ENCODE data around the gene COX20. TPM values are rescaled to one million over a fixed set of nuclear protein-coding genes. Genes with fewer than 3 reads are reported as not detected.

The COX20 gene
- total and polyA plus RNA-seq, 2 of the 13 experiments (the other 11 are each of a cell fraction or from before 2014, with no cell fraction given): 34.4 to 95.8 TPM

- TF ChIP-seq ZNF746 (CRISPR knock-in tag; IDR thresholded peaks at IDR 0.05): peak; percentile 38; the same call in 1 of the 2 replicates
- no peak for TF ChIP-seq ZSCAN22 (CRISPR knock-in tag; IDR thresholded peaks at IDR 0.05)
- TF ChIP-seq, protein P1, sequence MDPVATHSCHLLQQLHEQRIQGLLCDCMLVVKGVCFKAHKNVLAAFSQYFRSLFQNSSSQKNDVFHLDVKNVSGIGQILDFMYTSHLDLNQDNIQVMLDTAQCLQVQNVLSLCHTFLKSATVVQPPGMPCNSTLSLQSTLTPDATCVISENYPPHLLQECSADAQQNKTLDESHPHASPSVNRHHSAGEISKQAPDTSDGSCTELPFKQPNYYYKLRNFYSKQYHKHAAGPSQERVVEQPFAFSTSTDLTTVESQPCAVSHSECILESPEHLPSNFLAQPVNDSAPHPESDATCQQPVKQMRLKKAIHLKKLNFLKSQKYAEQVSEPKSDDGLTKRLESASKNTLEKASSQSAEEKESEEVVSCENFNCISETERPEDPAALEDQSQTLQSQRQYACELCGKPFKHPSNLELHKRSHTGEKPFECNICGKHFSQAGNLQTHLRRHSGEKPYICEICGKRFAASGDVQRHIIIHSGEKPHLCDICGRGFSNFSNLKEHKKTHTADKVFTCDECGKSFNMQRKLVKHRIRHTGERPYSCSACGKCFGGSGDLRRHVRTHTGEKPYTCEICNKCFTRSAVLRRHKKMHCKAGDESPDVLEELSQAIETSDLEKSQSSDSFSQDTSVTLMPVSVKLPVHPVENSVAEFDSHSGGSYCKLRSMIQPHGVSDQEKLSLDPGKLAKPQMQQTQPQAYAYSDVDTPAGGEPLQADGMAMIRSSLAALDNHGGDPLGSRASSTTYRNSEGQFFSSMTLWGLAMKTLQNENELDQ (CRISPR knock-in tag; IDR thresholded peaks at IDR 0.05; ENCODE audit: borderline replicate concordance): no peak
- no peak for TF ChIP-seq ZNF737 (CRISPR knock-in tag; IDR thresholded peaks at IDR 0.05; ENCODE audit: borderline replicate concordance)
- TF ChIP-seq ZNF121 (CRISPR knock-in tag; IDR thresholded peaks at IDR 0.05): peak; percentile 37; the same call in 1 of the 2 replicates
- TF ChIP-seq ZFP36L1 (CRISPR knock-in tag; IDR thresholded peaks at IDR 0.05): no peak
- TF ChIP-seq, protein P2, sequence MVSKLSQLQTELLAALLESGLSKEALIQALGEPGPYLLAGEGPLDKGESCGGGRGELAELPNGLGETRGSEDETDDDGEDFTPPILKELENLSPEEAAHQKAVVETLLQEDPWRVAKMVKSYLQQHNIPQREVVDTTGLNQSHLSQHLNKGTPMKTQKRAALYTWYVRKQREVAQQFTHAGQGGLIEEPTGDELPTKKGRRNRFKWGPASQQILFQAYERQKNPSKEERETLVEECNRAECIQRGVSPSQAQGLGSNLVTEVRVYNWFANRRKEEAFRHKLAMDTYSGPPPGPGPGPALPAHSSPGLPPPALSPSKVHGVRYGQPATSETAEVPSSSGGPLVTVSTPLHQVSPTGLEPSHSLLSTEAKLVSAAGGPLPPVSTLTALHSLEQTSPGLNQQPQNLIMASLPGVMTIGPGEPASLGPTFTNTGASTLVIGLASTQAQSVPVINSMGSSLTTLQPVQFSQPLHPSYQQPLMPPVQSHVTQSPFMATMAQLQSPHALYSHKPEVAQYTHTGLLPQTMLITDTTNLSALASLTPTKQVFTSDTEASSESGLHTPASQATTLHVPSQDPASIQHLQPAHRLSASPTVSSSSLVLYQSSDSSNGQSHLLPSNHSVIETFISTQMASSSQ (IDR thresholded peaks at IDR 0.05; ENCODE audit: low read depth): no peak
- TF ChIP-seq, protein P2 (CRISPR knock-in tag; IDR thresholded peaks at IDR 0.05; ENCODE audit: borderline replicate concordance): peak; percentile 47; the same call in 1 of the 2 replicates
- no peak for TF ChIP-seq ZNF576 (CRISPR knock-in tag; IDR thresholded peaks at IDR 0.05)
- no peak for TF ChIP-seq ZNF563 (CRISPR knock-in tag; IDR thresholded peaks at IDR 0.05)
- TF ChIP-seq SMAD3 (CRISPR knock-in tag; IDR thresholded peaks at IDR 0.05): peak; percentile 18; the same call in 1 of the 2 replicates
- TF ChIP-seq MATR3 (CRISPR knock-in tag; IDR thresholded peaks at IDR 0.05): no peak
- TF ChIP-seq, protein P3, sequence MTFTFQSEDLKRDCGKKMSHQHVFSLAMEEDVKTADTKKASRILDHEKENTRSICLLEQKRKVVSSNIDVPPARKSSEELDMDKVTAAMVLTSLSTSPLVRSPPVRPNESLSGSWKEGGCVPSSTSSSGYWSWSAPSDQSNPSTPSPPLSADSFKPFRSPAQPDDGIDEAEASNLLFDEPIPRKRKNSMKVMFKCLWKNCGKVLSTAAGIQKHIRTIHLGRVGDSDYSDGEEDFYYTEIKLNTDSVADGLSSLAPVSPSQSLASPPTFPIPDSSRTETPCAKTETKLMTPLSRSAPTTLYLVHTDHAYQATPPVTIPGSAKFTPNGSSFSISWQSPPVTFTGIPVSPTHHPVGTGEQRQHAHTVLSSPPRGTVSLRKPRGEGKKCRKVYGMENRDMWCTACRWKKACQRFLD (CRISPR knock-in tag; IDR thresholded peaks at IDR 0.05; ENCODE audit: borderline replicate concordance): 0 out of 2 replicates have a peak, but pooled peaks have one; percentile 25
- TF ChIP-seq, protein P4, sequence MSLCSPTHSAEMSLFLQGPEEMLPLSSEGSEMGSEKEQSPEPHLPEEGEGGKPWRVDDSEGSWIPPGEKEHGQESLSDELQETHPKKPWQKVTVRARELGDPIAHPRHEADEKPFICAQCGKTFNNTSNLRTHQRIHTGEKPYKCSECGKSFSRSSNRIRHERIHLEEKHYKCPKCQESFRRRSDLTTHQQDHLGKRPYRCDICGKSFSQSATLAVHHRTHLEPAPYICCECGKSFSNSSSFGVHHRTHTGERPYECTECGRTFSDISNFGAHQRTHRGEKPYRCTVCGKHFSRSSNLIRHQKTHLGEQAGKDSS (CRISPR knock-in tag; IDR thresholded peaks at IDR 0.05; ENCODE audit: borderline replicate concordance, low read depth): peak; percentile 92
- TF ChIP-seq ZMYM2 (CRISPR knock-in tag; IDR thresholded peaks at IDR 0.05): no peak
- TF ChIP-seq NCOA2 (CRISPR knock-in tag; IDR thresholded peaks at IDR 0.05): peak; percentile 50
- no peak for TF ChIP-seq ZNF431 (CRISPR knock-in tag; IDR thresholded peaks at IDR 0.05; ENCODE audit: borderline replicate concordance, low read depth)
- peak; percentile 50 for TF ChIP-seq RAD21 (CRISPR knock-in tag; IDR thresholded peaks at IDR 0.05)
Measured at GRCh38 chr1:244864253-244865027, 29.0 kb downstream of the COX20 start, which contains the start of gene HNRNPU (continued).

Data from HepG2 (cell line).